IPS DF 6.9 (cell line): ENCODE measurements around the gene ATP1B3.

Experiments
- DNase-seq: peaks from one replicate; pipeline ENCODE4 v3.0.0-alpha.2; 2013; ENCODE audit warnings: low read depth, low spot score
- H3K27ac ChIP-seq: one replicate; pipeline ENCODE4 v1.5.1; 2013; ENCODE audit warnings: low read length, control low read depth
- H3K27me3 ChIP-seq: 2 replicates; pipeline ENCODE4 v1.6.1; 2013; ENCODE audit warnings: mild to moderate bottlenecking, low read length; ENCODE audit not compliant: control insufficient read depth, insufficient read depth
- H3K36me3 ChIP-seq: 2 replicates; pipeline ENCODE4 v1.6.1; 2013; ENCODE audit warnings: low read length; ENCODE audit not compliant: control insufficient read depth, insufficient read depth
- H3K4me1 ChIP-seq: 2 replicates; pipeline ENCODE4 v1.6.1; 2013; ENCODE audit warnings: low read length; ENCODE audit not compliant: control insufficient read depth, insufficient read depth
- H3K4me3 ChIP-seq: 2 replicates; pipeline ENCODE4 v1.5.1; 2013; ENCODE audit warnings: mild to moderate bottlenecking, low read length
- H3K9me3 ChIP-seq: 2 replicates; pipeline ENCODE4 v1.6.1; 2013; ENCODE audit warnings: low read length, inconsistent platforms; ENCODE audit not compliant: control insufficient read depth, insufficient read depth
- WGBS: extraction: QIAGEN DNeasy Blood & Tissue Kit; methylation state at CpG from one replicate; pipeline ENCODE4 v1.1.7; 2013; ENCODE audit warnings: mixed read lengths, missing lambda C conversion rate; ENCODE audit not compliant: insufficient read length, insufficient coverage; 5-methylcytosine and 5-hydroxymethylcytosine counted together

The ATP1B3 gene

GRCh38 chr3:141860086-141860669 lies 16.3 kb upstream of the ATP1B3 start:
- Histone ChIP-seq H3K9me3 (no peaks in the 10 kb centered on the region), H3K4me1 (no peaks in the 10 kb centered on the region), H3K36me3 (no peaks in the 10 kb centered on the region), H3K27ac (no peak overlapping the region), H3K27me3 (no peaks in the 10 kb centered on the region), H3K4me3 (no peak overlapping the region)
- DNase-seq = no peak
- WGBS = no CpG with 5 or more reads among the region's 2 CpGs

DNA sequence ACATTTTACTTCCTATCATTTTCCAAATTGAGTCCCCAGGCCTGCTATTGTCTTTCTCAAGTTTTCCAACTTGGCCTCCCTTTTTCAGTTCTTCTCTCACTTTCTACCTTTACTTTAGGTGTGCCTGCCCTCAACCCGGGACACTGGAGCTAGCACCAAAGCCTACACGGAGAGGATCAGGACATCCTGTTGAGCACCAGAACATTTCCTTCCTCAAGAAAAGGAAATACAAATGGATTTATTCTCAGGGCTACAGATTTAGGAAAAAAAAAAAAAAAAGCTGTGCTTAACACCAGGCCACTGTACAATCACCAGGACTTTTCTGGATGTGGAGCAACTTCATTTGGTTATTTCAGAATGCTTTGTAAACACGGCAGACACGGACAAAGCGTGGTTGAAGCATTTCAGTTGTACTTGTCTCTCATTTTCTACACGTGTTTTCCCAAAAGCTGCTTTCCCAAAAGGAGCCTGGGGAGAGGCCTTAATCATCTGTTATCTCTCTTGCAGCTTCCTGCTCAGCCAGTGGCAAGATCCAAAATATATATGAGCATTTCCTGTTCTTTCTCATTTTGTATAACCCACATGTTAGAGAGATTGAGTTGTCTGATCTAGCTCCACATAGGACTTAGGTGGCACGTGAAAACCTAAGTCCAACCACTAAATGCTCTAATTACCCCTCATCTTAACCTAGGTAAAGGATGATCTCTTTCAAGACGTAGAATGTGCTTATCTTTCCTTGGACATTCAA lies 15.5 kb upstream of the ATP1B3 start:
- Histone ChIP-seq H3K36me3 (no peaks in the 10 kb centered on the region), H3K27ac (no peak overlapping the region), H3K4me3 (no peak overlapping the region), H3K9me3 (no peaks in the 10 kb centered on the region), H3K4me1 (no peaks in the 10 kb centered on the region), H3K27me3 (no peaks in the 10 kb centered on the region)
- WGBS = no CpG with 5 or more reads among the region's 8 CpGs
- DNase-seq = no peak

DNA sequence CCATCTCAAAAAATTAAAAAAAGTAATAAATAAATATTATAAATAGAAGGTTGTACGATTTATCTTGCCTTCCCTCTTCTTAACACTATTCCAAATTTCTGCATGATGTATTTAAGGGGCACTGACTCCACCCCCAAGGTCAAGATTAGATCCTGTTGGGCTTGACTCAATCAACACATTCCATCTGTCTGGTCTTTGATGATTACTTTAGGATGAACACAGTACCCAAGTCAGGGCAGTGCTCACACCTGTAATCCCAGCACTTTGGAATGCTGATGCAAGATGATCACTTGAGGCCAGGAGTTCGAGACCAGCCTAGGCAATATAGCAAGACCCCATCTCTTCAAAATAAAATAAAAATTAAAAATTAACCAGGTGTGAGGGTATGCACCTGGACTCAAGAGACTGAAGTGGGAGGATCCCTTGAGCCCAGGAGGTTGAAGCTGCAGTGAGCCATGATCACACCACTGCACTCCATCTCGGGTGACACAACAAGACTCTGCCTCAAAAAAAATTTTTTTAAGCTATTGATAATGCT lies 14.1 kb upstream of the ATP1B3 start:
- no peak overlapping the region for H3K4me3 ChIP-seq
- no peaks in the 10 kb centered on the region for H3K36me3 ChIP-seq
- H3K9me3 ChIP-seq = no peaks in the 10 kb centered on the region
- WGBS = no CpG with 5 or more reads among the region's 3 CpGs
- DNase-seq = no peak
- no peaks in the 10 kb centered on the region for H3K4me1 ChIP-seq
- no peaks in the 10 kb centered on the region for H3K27me3 ChIP-seq
- no peak overlapping the region for H3K27ac ChIP-seq

GRCh38 chr3:141863491-141863890 lies 13.0 kb upstream of the ATP1B3 start:
- Histone ChIP-seq H3K4me3 (no peak overlapping the region), H3K27ac (no peak overlapping the region), H3K36me3 (no peaks in the 10 kb centered on the region), H3K9me3 (no peaks in the 10 kb centered on the region), H3K4me1 (no peaks in the 10 kb centered on the region), H3K27me3 (no peaks in the 10 kb centered on the region)
- WGBS = no CpG with 5 or more reads among the region's 1 CpG
- no peak for DNase-seq

DNA sequence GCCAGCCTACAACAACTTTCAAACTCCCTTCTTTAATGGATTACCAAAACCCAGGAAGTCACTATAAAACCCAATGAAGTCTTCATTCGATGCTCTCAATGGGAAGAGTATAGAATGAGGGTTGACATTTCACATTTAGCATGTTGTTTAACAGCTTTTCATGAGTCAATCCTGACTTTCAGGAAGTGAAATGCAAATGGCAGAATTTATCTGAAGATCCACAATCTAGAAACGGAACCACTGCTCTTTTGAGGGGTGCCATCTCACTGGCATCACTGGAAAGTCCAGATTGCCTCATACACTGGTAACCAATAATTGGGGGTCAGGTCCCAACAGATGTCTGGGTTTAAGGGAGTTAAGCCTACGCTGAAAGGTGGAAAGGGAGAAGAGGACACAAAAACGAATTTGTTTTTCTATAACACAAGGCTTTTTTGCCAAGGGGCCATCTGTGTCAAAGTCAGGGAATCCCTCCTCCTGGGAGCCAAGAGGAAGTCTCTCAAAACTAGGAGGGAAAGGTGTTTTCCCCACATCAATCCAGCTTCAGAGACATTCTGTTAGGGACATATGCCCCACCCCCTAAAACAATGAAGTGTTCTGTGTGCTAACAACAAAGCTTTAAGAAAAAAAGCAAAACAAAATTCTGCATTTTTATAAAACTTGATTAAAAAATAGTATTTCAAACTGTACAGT lies 12.0 kb upstream of the ATP1B3 start:
- H3K9me3 ChIP-seq = no peaks in the 10 kb centered on the region
- H3K36me3 ChIP-seq = no peaks in the 10 kb centered on the region
- WGBS = no CpG with 5 or more reads among the region's 4 CpGs
- DNase-seq = no peak
- H3K27me3 ChIP-seq = no peaks in the 10 kb centered on the region
- no peak overlapping the region for H3K27ac ChIP-seq
- H3K4me1 ChIP-seq = no peaks in the 10 kb centered on the region
- H3K4me3 ChIP-seq = no peak overlapping the region

DNA sequence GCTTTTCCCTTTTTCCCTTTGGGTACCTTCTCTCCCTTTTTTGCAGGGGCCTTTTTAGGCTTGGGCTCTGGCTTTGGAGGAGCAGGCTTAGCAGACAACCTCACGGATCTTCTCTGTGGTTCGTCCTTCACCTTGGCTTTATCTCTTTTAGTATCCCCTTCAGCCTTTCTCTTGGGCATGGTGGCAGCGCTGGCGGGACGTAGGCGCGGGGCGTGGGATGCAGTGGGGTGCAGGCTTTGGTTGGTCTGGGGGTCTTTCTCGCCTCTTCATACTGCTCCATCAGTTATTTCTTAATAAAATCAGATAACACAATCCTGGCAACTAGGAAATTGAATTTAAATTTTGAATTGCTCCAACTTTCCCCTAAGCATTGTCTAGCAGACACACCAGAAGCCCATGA lies 11.3 kb upstream of the ATP1B3 start:
- no CpG with 5 or more reads among the region's 9 CpGs for WGBS
- Histone ChIP-seq H3K4me1 (no peaks in the 10 kb centered on the region), H3K27ac (no peak overlapping the region), H3K4me3 (no peak overlapping the region), H3K36me3 (no peaks in the 10 kb centered on the region), H3K27me3 (no peaks in the 10 kb centered on the region), H3K9me3 (no peaks in the 10 kb centered on the region)
- no peak for DNase-seq

- Histone ChIP-seq H3K36me3 (no peaks in the 10 kb centered on the region), H3K9me3 (no peaks in the 10 kb centered on the region), H3K4me1 (no peaks in the 10 kb centered on the region), H3K27ac (no peak overlapping the region), H3K4me3 (no peak overlapping the region), H3K27me3 (no peaks in the 10 kb centered on the region)
- no peak for DNase-seq
- WGBS = no CpG with 5 or more reads among the region's 6 CpGs
Measured at GRCh38 chr3:141870091-141870687, 6.3 kb upstream of the ATP1B3 start.

DNA sequence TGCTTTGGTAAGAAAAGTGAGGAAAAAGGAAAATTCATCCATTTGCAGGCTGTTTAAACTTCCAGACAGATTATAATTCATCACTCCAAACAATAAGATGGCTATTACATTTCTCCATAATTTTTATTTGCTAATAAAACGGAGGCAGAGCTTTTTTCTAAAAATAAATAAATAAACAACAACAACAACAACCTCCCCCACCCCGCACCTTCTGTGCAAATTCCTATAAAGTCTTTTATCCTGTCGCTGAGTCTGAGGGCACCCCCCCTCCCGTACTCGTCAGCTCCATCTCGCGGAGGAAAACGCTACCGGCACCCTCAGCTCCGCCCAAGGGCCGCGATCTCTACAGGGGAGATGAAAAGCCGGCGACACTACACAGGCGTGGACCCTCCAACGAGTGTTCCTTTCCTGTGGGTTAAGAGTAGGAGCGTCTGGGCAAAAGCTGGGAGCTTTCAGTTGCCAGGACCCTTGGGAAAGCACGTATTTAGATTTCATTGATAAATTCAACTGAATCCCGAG lies 1.0 kb upstream of the ATP1B3 start:
- no CpG with 5 or more reads among the region's 19 CpGs for WGBS
- peak overlapping the region; percentile 92; the same call in 1 of the 2 replicates for H3K4me3 ChIP-seq
- H3K27me3 ChIP-seq = no peaks in the 10 kb centered on the region
- no peaks in the 10 kb centered on the region for H3K4me1 ChIP-seq
- H3K36me3 ChIP-seq = no peaks in the 10 kb centered on the region
- H3K9me3 ChIP-seq = no peaks in the 10 kb centered on the region
- H3K27ac ChIP-seq = no peak overlapping the region
- DNase-seq = peak; percentile 50

DNA sequence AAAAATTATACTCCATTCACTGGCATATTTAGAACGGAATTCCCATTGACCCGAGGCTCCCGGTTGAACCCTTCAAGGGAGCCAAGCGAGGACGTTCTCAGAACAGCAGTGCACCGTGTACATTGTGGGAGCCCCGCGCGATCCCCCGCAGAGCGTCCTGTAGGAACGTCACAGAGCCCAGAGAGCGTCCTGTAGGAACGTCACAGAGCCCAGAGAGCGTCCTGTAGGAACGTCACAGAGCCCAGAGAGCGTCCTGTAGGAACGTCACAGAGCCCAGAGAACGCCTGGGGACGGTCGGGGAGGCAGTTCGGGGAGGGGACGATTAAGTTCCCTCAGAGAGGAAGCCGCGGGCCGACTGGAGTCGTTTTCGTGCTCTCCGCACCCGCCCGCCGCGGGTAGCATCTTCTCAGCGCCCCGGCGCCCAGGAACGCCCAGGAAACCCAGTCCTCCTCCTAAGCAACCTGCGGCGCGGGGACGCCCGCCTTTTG lies 506 bp upstream of the ATP1B3 start:
- H3K27ac ChIP-seq = no peak overlapping the region
- H3K4me1 ChIP-seq = no peaks in the 10 kb centered on the region
- peak overlapping the region; percentile 92; the same call in 1 of the 2 replicates for H3K4me3 ChIP-seq
- no peaks in the 10 kb centered on the region for H3K9me3 ChIP-seq
- no peaks in the 10 kb centered on the region for H3K36me3 ChIP-seq
- no peak for DNase-seq
- no peaks in the 10 kb centered on the region for H3K27me3 ChIP-seq
- no CpG with 5 or more reads among the region's 42 CpGs for whole genome bisulfite sequencing
